ENCODE results near the gene TACR1.

DNA sequence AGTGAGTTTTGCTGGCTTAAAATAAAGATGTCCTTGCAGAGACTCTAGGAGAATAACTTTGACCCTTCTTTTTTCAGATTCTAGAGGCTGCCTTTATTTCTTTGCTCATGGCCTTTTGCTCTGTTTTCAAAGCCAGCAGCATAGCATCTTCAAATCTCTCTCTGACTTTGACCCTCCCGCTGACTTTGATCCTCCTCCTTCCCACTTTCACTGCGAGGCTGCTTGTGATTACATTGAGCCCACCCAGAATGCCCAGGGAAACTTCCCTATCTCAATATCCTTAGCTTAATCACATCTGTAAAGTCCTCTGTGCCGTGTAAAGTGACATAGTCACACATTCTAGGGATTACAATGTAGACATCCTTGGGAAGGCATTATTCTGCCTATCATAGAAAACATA lies 23.9 kb downstream of the TACR1 start:
- TF ChIP-seq, protein P1, sequence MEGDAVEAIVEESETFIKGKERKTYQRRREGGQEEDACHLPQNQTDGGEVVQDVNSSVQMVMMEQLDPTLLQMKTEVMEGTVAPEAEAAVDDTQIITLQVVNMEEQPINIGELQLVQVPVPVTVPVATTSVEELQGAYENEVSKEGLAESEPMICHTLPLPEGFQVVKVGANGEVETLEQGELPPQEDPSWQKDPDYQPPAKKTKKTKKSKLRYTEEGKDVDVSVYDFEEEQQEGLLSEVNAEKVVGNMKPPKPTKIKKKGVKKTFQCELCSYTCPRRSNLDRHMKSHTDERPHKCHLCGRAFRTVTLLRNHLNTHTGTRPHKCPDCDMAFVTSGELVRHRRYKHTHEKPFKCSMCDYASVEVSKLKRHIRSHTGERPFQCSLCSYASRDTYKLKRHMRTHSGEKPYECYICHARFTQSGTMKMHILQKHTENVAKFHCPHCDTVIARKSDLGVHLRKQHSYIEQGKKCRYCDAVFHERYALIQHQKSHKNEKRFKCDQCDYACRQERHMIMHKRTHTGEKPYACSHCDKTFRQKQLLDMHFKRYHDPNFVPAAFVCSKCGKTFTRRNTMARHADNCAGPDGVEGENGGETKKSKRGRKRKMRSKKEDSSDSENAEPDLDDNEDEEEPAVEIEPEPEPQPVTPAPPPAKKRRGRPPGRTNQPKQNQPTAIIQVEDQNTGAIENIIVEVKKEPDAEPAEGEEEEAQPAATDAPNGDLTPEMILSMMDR (IDR thresholded peaks at IDR 0.05; ENCODE audit: low read length), result no peak
- TF ChIP-seq EZH2 (optimal IDR thresholded peaks at IDR 0.05; ENCODE audit: low read depth, low read length), result no peak
- TF ChIP-seq EZH2phosphoT487 (IDR thresholded peaks at IDR 0.05; ENCODE audit: low read length), result no peak
